ENCODE measurements around the gene DENND1A. TPM values are rescaled to one million over a fixed set of nuclear protein-coding genes. Genes with fewer than 3 reads are reported as not detected.

DENND1A gene
- total and polyA plus RNA-seq, 2 experiments from 2014 or later, result 13.1 to 28.7 TPM

GRCh38 chr9:123470121-123470782 is 459.7 kb downstream of the DENND1A start:
- H3K4me2 ChIP-seq, result no peak overlapping the region
- no peaks in the 10 kb centered on the region for H3K36me3 ChIP-seq (ENCODE audit: insufficient read depth)
- H3K4me1 Mint-ChIP-seq, result peaks cover 21% of the 10 kb centered on the region
- no peaks in the 10 kb centered on the region for H3K4me1 ChIP-seq (ENCODE audit: insufficient read depth)
- no peaks in the 10 kb centered on the region for H3K9me2 ChIP-seq (ENCODE audit: insufficient read depth)
- no peak overlapping the region for H3K27ac ChIP-seq (ENCODE audit: low read depth)
- no peak overlapping the region for H3K27ac Mint-ChIP-seq
- TF ChIP-seq, protein P1, sequence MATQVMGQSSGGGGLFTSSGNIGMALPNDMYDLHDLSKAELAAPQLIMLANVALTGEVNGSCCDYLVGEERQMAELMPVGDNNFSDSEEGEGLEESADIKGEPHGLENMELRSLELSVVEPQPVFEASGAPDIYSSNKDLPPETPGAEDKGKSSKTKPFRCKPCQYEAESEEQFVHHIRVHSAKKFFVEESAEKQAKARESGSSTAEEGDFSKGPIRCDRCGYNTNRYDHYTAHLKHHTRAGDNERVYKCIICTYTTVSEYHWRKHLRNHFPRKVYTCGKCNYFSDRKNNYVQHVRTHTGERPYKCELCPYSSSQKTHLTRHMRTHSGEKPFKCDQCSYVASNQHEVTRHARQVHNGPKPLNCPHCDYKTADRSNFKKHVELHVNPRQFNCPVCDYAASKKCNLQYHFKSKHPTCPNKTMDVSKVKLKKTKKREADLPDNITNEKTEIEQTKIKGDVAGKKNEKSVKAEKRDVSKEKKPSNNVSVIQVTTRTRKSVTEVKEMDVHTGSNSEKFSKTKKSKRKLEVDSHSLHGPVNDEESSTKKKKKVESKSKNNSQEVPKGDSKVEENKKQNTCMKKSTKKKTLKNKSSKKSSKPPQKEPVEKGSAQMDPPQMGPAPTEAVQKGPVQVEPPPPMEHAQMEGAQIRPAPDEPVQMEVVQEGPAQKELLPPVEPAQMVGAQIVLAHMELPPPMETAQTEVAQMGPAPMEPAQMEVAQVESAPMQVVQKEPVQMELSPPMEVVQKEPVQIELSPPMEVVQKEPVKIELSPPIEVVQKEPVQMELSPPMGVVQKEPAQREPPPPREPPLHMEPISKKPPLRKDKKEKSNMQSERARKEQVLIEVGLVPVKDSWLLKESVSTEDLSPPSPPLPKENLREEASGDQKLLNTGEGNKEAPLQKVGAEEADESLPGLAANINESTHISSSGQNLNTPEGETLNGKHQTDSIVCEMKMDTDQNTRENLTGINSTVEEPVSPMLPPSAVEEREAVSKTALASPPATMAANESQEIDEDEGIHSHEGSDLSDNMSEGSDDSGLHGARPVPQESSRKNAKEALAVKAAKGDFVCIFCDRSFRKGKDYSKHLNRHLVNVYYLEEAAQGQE (IDR thresholded peaks at IDR 0.05; ENCODE audit: unreplicated experiment), result no peak
- no peak for TF ChIP-seq JUNB (IDR thresholded peaks at IDR 0.05; ENCODE audit: unreplicated experiment)
- peak; percentile 31 for ATAC-seq
- no peak overlapping the region for H3K4me3 ChIP-seq
- peaks cover 4% of the 10 kb centered on the region for H3K27me3 Mint-ChIP-seq (ENCODE audit: insufficient read depth, low read depth, poor library complexity)
- no peaks in the 10 kb centered on the region for H3K36me3 Mint-ChIP-seq (ENCODE audit: low read depth)
- H3K79me2 ChIP-seq (replicated peaks; ENCODE audit: insufficient read depth), result no peaks in the 10 kb centered on the region
- no peaks in the 10 kb centered on the region for H3F3A ChIP-seq (replicated peaks; ENCODE audit: low read depth)
- H2AFZ ChIP-seq, result no peak overlapping the region
- H3K9me3 Mint-ChIP-seq, result no peaks in the 10 kb centered on the region
- no peak for DNase-seq (ENCODE audit: low spot score)
- H4K20me1 ChIP-seq (replicated peaks; ENCODE audit: insufficient read depth), result no peaks in the 10 kb centered on the region; the same call in 1 of the 2 replicates
- H3K4me3 Mint-ChIP-seq, result no peak overlapping the region
- no peaks in the 10 kb centered on the region for H3K27me3 ChIP-seq (ENCODE audit: insufficient read depth)

GRCh38 chr9:123469282-123469681 is 460.6 kb downstream of the DENND1A start:
- no peak overlapping the region for H3K4me2 ChIP-seq
- H3K36me3 ChIP-seq (ENCODE audit: insufficient read depth), result no peaks in the 10 kb centered on the region
- Mint-ChIP-seq H3K27me3 (ENCODE audit: insufficient read depth, low read depth, poor library complexity) (peaks cover 4% of the 10 kb centered on the region), H3K4me3 (no peak overlapping the region), H3K9me3 (no peaks in the 10 kb centered on the region), H3K27ac (no peak overlapping the region), H3K36me3 (ENCODE audit: low read depth) (no peaks in the 10 kb centered on the region), H3K4me1 (peaks cover 21% of the 10 kb centered on the region)
- no peaks in the 10 kb centered on the region for H3K79me2 ChIP-seq (replicated peaks; ENCODE audit: insufficient read depth)
- H3K27ac ChIP-seq (ENCODE audit: low read depth), result no peak overlapping the region
- TF ChIP-seq, protein P1 (IDR thresholded peaks at IDR 0.05; ENCODE audit: unreplicated experiment), result no peak
- TF ChIP-seq EZH2phosphoT487 (IDR thresholded peaks at IDR 0.05; ENCODE audit: unreplicated experiment) (no peak), JUNB (IDR thresholded peaks at IDR 0.05; ENCODE audit: unreplicated experiment) (no peak), NANOG (IDR thresholded peaks at IDR 0.05; ENCODE audit: borderline replicate concordance) (no peak), CREB1 (CRISPR knock-in tag; IDR thresholded peaks at IDR 0.05; ENCODE audit: low read depth) (no peak), CTCF (conservative IDR thresholded peaks at IDR 0.05; ENCODE audit: low read depth in 2 of 2) (no peak), ZNF114 (CRISPR knock-in tag; IDR thresholded peaks at IDR 0.05) (no peak), ZNF331 (CRISPR knock-in tag; IDR thresholded peaks at IDR 0.05; ENCODE audit: low read depth) (no peak), POLR2AphosphoS5 (IDR thresholded peaks at IDR 0.05; ENCODE audit: low read depth) (no peak)
- no peaks in the 10 kb centered on the region for H3K9me2 ChIP-seq (ENCODE audit: insufficient read depth)
- H4K20me1 ChIP-seq (replicated peaks; ENCODE audit: insufficient read depth), result no peaks in the 10 kb centered on the region; the same call in 1 of the 2 replicates
- H2AFZ ChIP-seq, result no peak overlapping the region
- no peak for DNase-seq (ENCODE audit: low spot score)
- no peaks in the 10 kb centered on the region for H3K27me3 ChIP-seq (ENCODE audit: insufficient read depth)
- no peak overlapping the region for H3K4me3 ChIP-seq
- H3F3A ChIP-seq (replicated peaks; ENCODE audit: low read depth), result no peaks in the 10 kb centered on the region
- no peaks in the 10 kb centered on the region for H3K4me1 ChIP-seq (ENCODE audit: insufficient read depth)
- ATAC-seq, result no peak
